Neural cell (in vitro differentiated cells): ENCODE data around the gene SMKR1. TPM values are rescaled to one million over a fixed set of nuclear protein-coding genes. Genes with fewer than 3 reads are reported as not detected.

Experiments used
- H2AFZ ChIP-seq: fragments of 200-600, 300-800 bp; sonication (generic), shearing (Covaris generic); 2 replicates; pipeline ENCODE4 v1.6.0; 2014; ENCODE audit warnings: low read depth, mild to moderate bottlenecking, antibody characterized with exemption, low read length, moderate library complexity
- H3F3A ChIP-seq: fragments of 200-600 bp; shearing (Covaris generic); 2 replicates; pipeline ENCODE4 v1.6.1; 2016; ENCODE audit warnings: mild to moderate bottlenecking, moderate library complexity, mixed read lengths, antibody characterized with exemption, low read length; ENCODE audit not compliant: insufficient read depth, poor library complexity, severe bottlenecking
- H3K27ac ChIP-seq: fragments of 200-600, 300-800 bp; sonication (generic), shearing (Covaris generic); 2 replicates; pipeline ENCODE4 v1.5.1; 2014; ENCODE audit warnings: mild to moderate bottlenecking, low read length, moderate library complexity
- H3K27me3 ChIP-seq: fragments of 300-800, 200-600 bp; sonication (generic), shearing (Covaris generic); 2 replicates; pipeline ENCODE4 v1.6.0; 2014; ENCODE audit warnings: mild to moderate bottlenecking, low read depth, low read length, moderate library complexity; ENCODE audit not compliant: insufficient read depth
- H3K36me3 ChIP-seq: fragments of 300-800, 200-600 bp; sonication (generic), shearing (Covaris generic); 2 replicates; pipeline ENCODE4 v1.5.1; 2014; ENCODE audit warnings: mild to moderate bottlenecking, antibody characterized with exemption, low read length, moderate library complexity; ENCODE audit not compliant: insufficient read depth
- H3K4me2 ChIP-seq: fragments of 300-800, 200-600 bp; sonication (generic), shearing (Covaris generic); 2 replicates; pipeline ENCODE4 v1.6.0; 2014; ENCODE audit warnings: mild to moderate bottlenecking, low read length
- H3K4me3 ChIP-seq: fragments of 300-800, 200-600 bp; sonication (generic), shearing (Covaris generic); 2 replicates; pipeline ENCODE4 v1.5.1; 2014; ENCODE audit warnings: mild to moderate bottlenecking, low read length, moderate library complexity
- H3K79me2 ChIP-seq: fragments of 200-600 bp; shearing (Covaris generic); replicated peaks from 2 replicates; pipeline ENCODE4 v1.6.0; 2014; ENCODE audit warnings: mild to moderate bottlenecking, low read length, moderate library complexity; ENCODE audit not compliant: insufficient read depth
- H3K9ac ChIP-seq: fragments of 300-800, 200-600 bp; sonication (generic), shearing (Covaris generic); 2 replicates; pipeline ENCODE4 v1.6.1; 2016; ENCODE audit warnings: mild to moderate bottlenecking, low read length, mixed read lengths
- H3K9me2 ChIP-seq: fragments of 200-600 bp; shearing (Covaris generic); 2 replicates; pipeline ENCODE4 v1.6.1; 2016; ENCODE audit warnings: mild to moderate bottlenecking, low read length, mixed read lengths; ENCODE audit not compliant: insufficient read depth
- H3K9me3 ChIP-seq: fragments of 200-600, 300-800 bp; sonication (generic), shearing (Covaris generic); 2 replicates; pipeline ENCODE4 v1.6.1; 2016; ENCODE audit warnings: mild to moderate bottlenecking, mixed run types, low read length, moderate library complexity, mixed read lengths
- H4K20me1 ChIP-seq: fragments of 200-600 bp; shearing (Covaris generic); 2 replicates; pipeline ENCODE4 v1.6.1; 2016; ENCODE audit warnings: mild to moderate bottlenecking, mixed run types; ENCODE audit not compliant: insufficient read depth
- CTCF ChIP-seq: fragments of 450-650 bp; IDR thresholded peaks from 2 replicates; pipeline ENCODE4 v1.5.1; 2014; ENCODE audit warnings: antibody characterized with exemption, mild to moderate bottlenecking, moderate library complexity; ENCODE audit not compliant: poor library complexity, severe bottlenecking
- EP300 ChIP-seq: fragments of 450-650 bp; conservative IDR thresholded peaks from 2 replicates; pipeline ENCODE4 v1.6.1; 2014; ENCODE audit warnings: antibody characterized with exemption, mild to moderate bottlenecking, moderate library complexity; ENCODE audit not compliant: poor library complexity, severe bottlenecking
- EZH2 ChIP-seq: fragments of 200-600, 300-800 bp; shearing (Covaris generic), sonication (generic); IDR thresholded peaks from 2 replicates; pipeline ENCODE4 v1.6.1; 2014; ENCODE audit warnings: antibody characterized with exemption, low read length, borderline replicate concordance, mild to moderate bottlenecking; ENCODE audit not compliant: insufficient read depth, poor library complexity, severe bottlenecking
- MXI1 ChIP-seq: fragments of 450-650 bp; conservative IDR thresholded peaks from 2 replicates; pipeline ENCODE4 v1.6.1; 2014; ENCODE audit warnings: antibody characterized with exemption, mild to moderate bottlenecking; ENCODE audit not compliant: poor library complexity, severe bottlenecking
- POLR2AphosphoS5 ChIP-seq: IDR thresholded peaks from 2 replicates; pipeline ENCODE4 v1.6.1; 2012
- RAD21 ChIP-seq: fragments of 450-650 bp; conservative IDR thresholded peaks from 2 replicates; pipeline ENCODE4 v1.6.1; 2014; ENCODE audit warnings: antibody characterized with exemption, mild to moderate bottlenecking, moderate library complexity
- REST ChIP-seq: IDR thresholded peaks from 2 replicates; pipeline ENCODE4 v1.6.1; 2012; ENCODE audit warnings: borderline replicate concordance
- SMC3 ChIP-seq: fragments of 450-650 bp; conservative IDR thresholded peaks from 2 replicates; pipeline ENCODE4 v1.6.1; 2014; ENCODE audit warnings: antibody characterized with exemption, mild to moderate bottlenecking, moderate library complexity; ENCODE audit not compliant: poor library complexity
- TAF1 ChIP-seq: IDR thresholded peaks from 2 replicates; pipeline ENCODE4 v1.6.1; 2012; ENCODE audit warnings: low read depth
- polyA plus RNA-seq: library from polyadenylated mRNA; depleted of rRNA; stranded (reverse); fragments of >200 nt; gene quantifications from 2 replicates; pipeline ENCODE4 v1.2.3, GENCODE V29; 2014

The SMKR1 gene
- polyA plus RNA-seq, 1 donor from 2014 or later = 8.5 TPM

- Histone ChIP-seq H2AFZ (no peak overlapping the region), H3K27ac (no peak overlapping the region)
These were observed 9.9 kb downstream of the SMKR1 start for GRCh38 chr7:129512192-129512591.

GRCh38 chr7:129513546-129513945 is 11.2 kb downstream of the SMKR1 start:
- H3K4me2 ChIP-seq = no peak overlapping the region
- TF ChIP-seq REST = no peak
- no peaks in the 10 kb centered on the region for H3K9me3 ChIP-seq
- H3K36me3 ChIP-seq = no peaks in the 10 kb centered on the region
- no peaks in the 10 kb centered on the region for H3K27me3 ChIP-seq
- no peak overlapping the region for H3K4me3 ChIP-seq
- H3F3A ChIP-seq = no peaks in the 10 kb centered on the region
- no peaks in the 10 kb centered on the region for H3K79me2 ChIP-seq
- no peak overlapping the region for H3K27ac ChIP-seq
- no peak overlapping the region for H3K9ac ChIP-seq
- no peaks in the 10 kb centered on the region for H4K20me1 ChIP-seq
- H3K9me2 ChIP-seq = no peaks in the 10 kb centered on the region
- H2AFZ ChIP-seq = no peak overlapping the region

More at GRCh38 chr7:129512192-129512591, 9.9 kb downstream of the SMKR1 start:
- Histone ChIP-seq H4K20me1 (no peaks in the 10 kb centered on the region), H3K79me2 (no peaks in the 10 kb centered on the region), H3K36me3 (no peaks in the 10 kb centered on the region), H3F3A (no peaks in the 10 kb centered on the region), H3K9me3 (no peaks in the 10 kb centered on the region), H3K27me3 (no peaks in the 10 kb centered on the region), H3K9me2 (no peaks in the 10 kb centered on the region), H3K4me2 (no peak overlapping the region), H3K4me3 (no peak overlapping the region), H3K9ac (no peak overlapping the region)
- TF ChIP-seq CTCF = no peak
- TF ChIP-seq EP300 = no peak
- TF ChIP-seq RAD21 = no peak
- TF ChIP-seq REST = no peak
- no peak for TF ChIP-seq POLR2AphosphoS5
- TF ChIP-seq TAF1 = no peak
- no peak for TF ChIP-seq EZH2
- no peak for TF ChIP-seq MXI1
- TF ChIP-seq SMC3 = no peak
